HG03066 (cell line): ENCODE measurements around the gene TRDMT1.

Source experiments
- ATAC-seq: cut with Tn5 transposase; IDR thresholded peaks from one replicate; pipeline ENCODE4 v1.9.1; 2021; ENCODE audit warnings: low read depth; ENCODE audit not compliant: unreplicated experiment

TRDMT1 gene

GRCh38 chr10:17109475-17110207 is 91.8 kb downstream of the TRDMT1 start:
- ATAC-seq = no peak

GRCh38 chr10:17109046-17109445 is 92.4 kb downstream of the TRDMT1 start:
- no peak for ATAC-seq

DNA sequence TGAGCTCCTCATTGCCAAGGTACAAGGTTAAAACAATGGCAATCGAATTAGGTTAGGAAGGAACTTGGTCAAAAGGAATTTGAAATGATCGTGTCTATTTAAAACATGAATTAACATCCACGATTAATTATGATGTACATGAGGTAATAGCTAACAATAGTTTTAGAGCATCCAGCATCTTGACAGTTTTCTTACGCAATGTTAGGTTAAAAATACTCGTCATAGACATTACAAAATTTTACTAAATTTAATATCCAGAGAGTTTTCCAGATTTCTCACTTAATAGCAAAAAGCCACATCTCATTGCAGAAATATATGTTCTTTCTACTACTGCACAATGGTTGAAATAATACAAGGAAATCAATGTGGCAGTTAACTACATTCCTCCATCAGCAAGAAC is 94.5 kb downstream of the TRDMT1 start:
- no peak for ATAC-seq

DNA sequence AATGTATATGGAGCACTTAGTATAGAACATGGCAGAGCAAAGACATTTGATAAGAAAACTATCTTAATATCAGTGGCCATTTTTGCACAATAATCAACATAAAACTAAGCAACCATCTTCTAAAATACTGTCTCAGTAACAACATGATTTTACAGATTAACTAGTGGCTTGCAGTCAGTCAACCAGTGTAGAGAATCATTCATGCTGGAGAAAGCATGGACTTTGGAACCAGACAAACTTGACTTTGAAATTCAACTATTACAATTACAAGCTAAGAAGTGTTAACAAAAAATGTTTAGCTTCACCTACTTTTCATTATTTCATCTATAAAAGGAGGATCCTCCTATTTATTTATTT is 99.6 kb downstream of the TRDMT1 start:
- no peak for ATAC-seq

DNA sequence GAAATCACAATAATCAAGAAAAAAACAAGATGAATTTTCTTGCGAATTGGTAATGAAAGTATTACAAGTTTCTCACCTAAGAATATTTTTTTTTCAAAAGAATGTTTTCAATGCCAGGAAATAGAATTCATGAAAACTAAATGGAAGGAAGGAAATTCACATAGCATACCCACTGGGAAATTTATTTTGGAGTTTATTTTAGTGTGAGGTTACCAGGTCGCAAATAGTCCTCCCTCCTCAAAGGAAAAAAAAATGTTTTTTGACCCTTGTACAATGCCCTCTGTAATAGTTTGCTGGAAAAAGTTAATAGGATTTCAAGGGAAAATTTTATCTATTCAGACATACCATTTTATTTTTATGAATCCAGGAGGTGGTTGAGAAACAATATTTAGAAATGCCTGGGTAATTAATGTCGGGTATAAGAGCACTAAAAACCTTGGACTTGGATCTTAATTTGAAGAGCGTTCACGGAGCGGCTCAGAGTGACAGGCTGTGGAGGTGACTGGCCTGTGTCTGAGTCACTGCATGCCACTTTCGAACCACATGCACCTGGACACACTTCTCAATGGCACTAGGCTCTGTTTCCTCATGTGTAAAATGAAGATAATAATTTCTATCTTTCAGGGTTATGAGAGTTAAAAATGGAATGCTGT is 100.1 kb downstream of the TRDMT1 start:
- no peak for ATAC-seq

DNA sequence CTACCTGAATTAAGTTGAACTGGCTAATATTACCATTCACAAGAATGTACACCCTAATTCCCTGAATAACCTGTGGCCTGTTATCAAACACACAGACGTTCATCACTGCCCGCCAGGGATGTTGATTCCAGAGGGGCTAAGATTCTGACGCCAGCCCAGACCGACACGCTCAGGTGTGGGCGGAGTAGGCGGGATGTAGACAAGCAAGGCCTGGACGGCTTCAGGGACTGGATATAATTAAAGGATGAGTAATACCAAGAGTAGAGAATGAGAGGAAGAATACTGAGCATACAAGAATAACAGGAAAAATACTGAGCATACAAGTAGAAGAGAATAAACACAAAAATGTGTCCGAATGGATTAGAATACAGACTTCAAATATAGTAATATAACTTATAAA is 100.9 kb downstream of the TRDMT1 start:
- no peak for ATAC-seq

DNA sequence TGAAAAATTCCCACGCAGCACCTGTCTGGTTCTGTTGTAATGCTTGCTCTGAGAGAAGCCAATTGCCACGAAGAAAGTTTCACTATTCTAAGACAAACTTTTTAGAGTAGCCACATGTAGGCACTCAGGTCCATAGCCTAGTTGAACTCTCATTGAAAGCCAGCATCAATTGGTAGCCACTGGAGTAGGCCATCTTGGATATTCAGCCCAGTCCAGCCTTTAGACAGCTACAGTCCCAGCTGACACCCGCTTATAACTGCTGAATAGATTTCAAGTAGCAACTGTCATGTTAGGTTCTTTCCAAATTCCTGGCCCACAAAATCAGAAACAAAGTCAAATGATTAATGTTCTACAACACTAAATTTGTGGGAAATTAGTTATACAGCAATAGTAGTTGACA is 103.5 kb downstream of the TRDMT1 start:
- ATAC-seq = no peak
